Ishikawa (cell line): ENCODE data around the gene FAM98C.

Experiments
- CREB1 ChIP-seq: IDR thresholded peaks from 2 replicates; pipeline ENCODE4 v1.6.1; 2012; ENCODE audit warnings: low read depth
- FOXM1 ChIP-seq: IDR thresholded peaks from 2 replicates; pipeline ENCODE4 v1.6.1; 2012; ENCODE audit warnings: low read depth, borderline replicate concordance

DNA sequence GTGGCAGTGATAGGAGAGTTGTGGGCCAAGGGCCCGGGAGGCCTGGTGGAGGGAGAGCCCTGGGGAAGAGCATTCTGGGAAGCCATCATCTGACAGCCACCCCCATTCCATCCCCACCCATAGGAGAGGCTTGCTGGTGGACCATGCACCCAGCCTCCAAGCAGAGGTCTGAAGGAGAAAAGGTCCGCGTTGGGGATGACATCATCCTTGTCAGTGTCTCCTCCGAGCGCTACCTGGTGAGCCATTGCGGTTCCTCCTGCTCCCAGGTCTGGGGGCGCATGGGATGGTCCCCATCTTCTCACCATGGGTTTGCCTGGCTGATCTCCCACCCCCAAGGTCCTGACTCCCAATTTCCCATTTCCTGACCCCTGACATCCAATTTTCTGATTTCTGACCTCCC lies 41.1 kb downstream of the FAM98C start:
- TF ChIP-seq CREB1 (no peak), FOXM1 (no peak)
